Loucy (cell line): ENCODE data around the gene TIGD7.

Experiments used
- H2AFZ ChIP-seq: fragments of 200-600 bp; sonication (generic); 2 replicates; pipeline ENCODE4 v1.6.0; 2016; ENCODE audit warnings: antibody characterized with exemption, mild to moderate bottlenecking, low read length, moderate library complexity
- H3F3A ChIP-seq: fragments of 200-600 bp; 2 replicates; pipeline ENCODE4 v1.6.0; 2016; ENCODE audit warnings: antibody characterized with exemption, low read depth, mild to moderate bottlenecking
- H3K27me3 ChIP-seq: fragments of 200-600 bp; sonication (generic); 2 replicates; pipeline ENCODE4 v1.6.1; 2014; ENCODE audit warnings: low read length, mild to moderate bottlenecking; ENCODE audit not compliant: insufficient read depth, poor library complexity, severe bottlenecking
- H3K36me3 ChIP-seq: fragments of 200-600 bp; sonication (generic); 2 replicates; pipeline ENCODE4 v1.6.1; 2016; ENCODE audit warnings: low read length; ENCODE audit not compliant: insufficient read depth
- H3K4me1 ChIP-seq: fragments of 200-600 bp; sonication (generic); 2 replicates; pipeline ENCODE4 v1.5.1; 2014; ENCODE audit warnings: low read length, mild to moderate bottlenecking; ENCODE audit not compliant: insufficient read depth, poor library complexity, severe bottlenecking
- H3K4me2 ChIP-seq: fragments of 200-600 bp; sonication (generic); 2 replicates; pipeline ENCODE4 v1.6.0; 2014; ENCODE audit warnings: antibody characterized with exemption, low read length, low read depth, mild to moderate bottlenecking; ENCODE audit not compliant: poor library complexity, severe bottlenecking
- H3K4me3 ChIP-seq: fragments of 200-600 bp; sonication (generic); 2 replicates; pipeline ENCODE4 v1.5.1; 2014; ENCODE audit warnings: low read length, mild to moderate bottlenecking, mixed read lengths; ENCODE audit not compliant: poor library complexity, severe bottlenecking
- H3K79me2 ChIP-seq: fragments of 200-600 bp; sonication (generic); 2 replicates; pipeline ENCODE4 v1.6.1; 2014; ENCODE audit warnings: low read length; ENCODE audit not compliant: insufficient read depth
- H3K9ac ChIP-seq: fragments of 200-600 bp; sonication (generic); 2 replicates; pipeline ENCODE4 v1.6.0; 2014; ENCODE audit warnings: mild to moderate bottlenecking, low read depth, low read length, moderate library complexity; ENCODE audit not compliant: poor library complexity, severe bottlenecking
- H3K9me2 ChIP-seq: fragments of 200-600 bp; sonication (generic); replicated peaks from 2 replicates; pipeline ENCODE4 v1.6.1; 2016; ENCODE audit warnings: low read depth, low read length, mixed read lengths
- H3K9me3 ChIP-seq: fragments of 200-600 bp; sonication (generic); 2 replicates; pipeline ENCODE4 v1.6.1; 2014; ENCODE audit warnings: mild to moderate bottlenecking, antibody characterized with exemption, low read length, low read depth; ENCODE audit not compliant: insufficient read depth
- H4K20me1 ChIP-seq: fragments of 200-600 bp; sonication (generic); 2 replicates; pipeline ENCODE4 v1.6.0; 2014; ENCODE audit warnings: antibody characterized with exemption, low read length, mild to moderate bottlenecking; ENCODE audit not compliant: insufficient read depth, poor library complexity, severe bottlenecking
- CTCF ChIP-seq: fragments of 200-600 bp; sonication (generic); conservative IDR thresholded peaks from 2 replicates; pipeline ENCODE4 v1.5.1; 2014; ENCODE audit warnings: mild to moderate bottlenecking, antibody characterized with exemption, low read length
- EZH2phosphoT487 ChIP-seq: fragments of 200-600 bp; IDR thresholded peaks from 2 replicates; pipeline ENCODE4 v1.6.1; 2018; ENCODE audit warnings: antibody characterized with exemption, mild to moderate bottlenecking, moderate library complexity, borderline replicate concordance

TIGD7 gene

GRCh38 chr16:3347586-3347985, 42.4 kb upstream of the TIGD7 start:
- Histone ChIP-seq H3K27me3 (no peaks in the 10 kb centered on the region), H3K4me1 (no peaks in the 10 kb centered on the region), H3K4me2 (no peak overlapping the region), H3K9me2 (no peaks in the 10 kb centered on the region), H2AFZ (no peak overlapping the region), H3K9me3 (no peaks in the 10 kb centered on the region), H3K9ac (no peak overlapping the region), H4K20me1 (no peaks in the 10 kb centered on the region), H3K4me3 (no peak overlapping the region), H3K36me3 (no peaks in the 10 kb centered on the region), H3K79me2 (no peaks in the 10 kb centered on the region), H3F3A (no peaks in the 10 kb centered on the region)
- TF ChIP-seq CTCF (no peak), EZH2phosphoT487 (no peak)

DNA sequence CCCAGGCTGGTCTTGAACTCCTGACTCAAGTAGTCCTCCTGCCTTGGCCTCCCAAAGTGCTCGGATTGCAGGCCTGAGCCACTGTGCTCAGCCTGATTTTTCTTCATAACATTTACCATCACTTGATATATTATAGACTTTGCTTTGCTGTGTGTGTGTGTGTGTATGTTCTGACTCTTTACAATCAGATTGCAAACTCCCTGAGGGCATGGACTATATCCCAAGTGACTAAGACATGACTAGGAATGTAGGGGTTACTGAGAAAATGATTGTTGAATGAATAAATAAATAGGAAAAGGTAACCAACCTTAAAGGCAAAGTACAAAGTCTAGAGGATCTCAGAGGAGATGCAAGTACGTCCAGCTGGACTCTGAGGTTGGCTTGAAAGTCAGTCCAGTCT, 40.8 kb upstream of the TIGD7 start:
- H3K9me3 ChIP-seq = no peaks in the 10 kb centered on the region
- TF ChIP-seq EZH2phosphoT487 (no peak), CTCF (no peak)
- no peaks in the 10 kb centered on the region for H3F3A ChIP-seq
- H3K79me2 ChIP-seq = no peaks in the 10 kb centered on the region
- H2AFZ ChIP-seq = no peak overlapping the region
- no peak overlapping the region for H3K4me3 ChIP-seq
- no peaks in the 10 kb centered on the region for H3K9me2 ChIP-seq
- no peak overlapping the region for H3K4me2 ChIP-seq
- no peaks in the 10 kb centered on the region for H3K4me1 ChIP-seq
- H4K20me1 ChIP-seq = no peaks in the 10 kb centered on the region
- H3K36me3 ChIP-seq = no peaks in the 10 kb centered on the region
- no peaks in the 10 kb centered on the region for H3K27me3 ChIP-seq
- H3K9ac ChIP-seq = no peak overlapping the region

- H2AFZ ChIP-seq = no peak overlapping the region
- no peaks in the 10 kb centered on the region for H3K9me3 ChIP-seq
- no peak overlapping the region for H3K4me2 ChIP-seq
- TF ChIP-seq EZH2phosphoT487 (no peak), CTCF (no peak)
- no peaks in the 10 kb centered on the region for H3K36me3 ChIP-seq
- H3K27me3 ChIP-seq = no peaks in the 10 kb centered on the region
- no peak overlapping the region for H3K4me3 ChIP-seq
- H3K4me1 ChIP-seq = no peaks in the 10 kb centered on the region
- H3K9ac ChIP-seq = no peak overlapping the region
- H4K20me1 ChIP-seq = no peaks in the 10 kb centered on the region
- H3F3A ChIP-seq = no peaks in the 10 kb centered on the region
- no peaks in the 10 kb centered on the region for H3K9me2 ChIP-seq
- no peaks in the 10 kb centered on the region for H3K79me2 ChIP-seq
These were observed 23.4 kb upstream of the TIGD7 start for GRCh38 chr16:3328643-3329042.
